ENCODE results near the gene IZUMO4.

Gene IZUMO4

GRCh38 chr19:2132191-2132590 is 35.5 kb downstream of the IZUMO4 start:
- ATAC-seq = no peak
- TF ChIP-seq RARB (CRISPR knock-in tag; IDR thresholded peaks at IDR 0.05) (no peak), PPARA (CRISPR knock-in tag; IDR thresholded peaks at IDR 0.05; ENCODE audit: borderline replicate concordance) (no peak), PATZ1 (CRISPR knock-in tag; IDR thresholded peaks at IDR 0.05; ENCODE audit: borderline replicate concordance) (no peak), BACH2 (CRISPR knock-in tag; IDR thresholded peaks at IDR 0.05; ENCODE audit: borderline replicate concordance) (no peak), TSHZ2 (CRISPR knock-in tag; IDR thresholded peaks at IDR 0.05) (no peak), CSRNP3 (CRISPR knock-in tag; IDR thresholded peaks at IDR 0.05) (no peak), ZFP30 (CRISPR knock-in tag; IDR thresholded peaks at IDR 0.05) (no peak), POU6F1 (CRISPR knock-in tag; IDR thresholded peaks at IDR 0.05; ENCODE audit: borderline replicate concordance, low read depth) (no peak), ARNTL (CRISPR knock-in tag; IDR thresholded peaks at IDR 0.05; ENCODE audit: borderline replicate concordance, low read depth) (no peak)

GRCh38 chr19:2132731-2133490 is 36.2 kb downstream of the IZUMO4 start:
- ATAC-seq = no peak
- TF ChIP-seq TCF4 (CRISPR knock-in tag; IDR thresholded peaks at IDR 0.05; ENCODE audit: borderline replicate concordance) (no peak), RARB (CRISPR knock-in tag; IDR thresholded peaks at IDR 0.05) (no peak)

GRCh38 chr19:2135474-2136402 is 39.0 kb downstream of the IZUMO4 start:
- ATAC-seq = no peak
- no peak for TF ChIP-seq ZNF8 (CRISPR knock-in tag; IDR thresholded peaks at IDR 0.05)
- TF ChIP-seq BACH2 (CRISPR knock-in tag; IDR thresholded peaks at IDR 0.05; ENCODE audit: borderline replicate concordance) = no peak
- no peak for TF ChIP-seq OSR1 (CRISPR knock-in tag; IDR thresholded peaks at IDR 0.05)
- TF ChIP-seq PPARA (CRISPR knock-in tag; IDR thresholded peaks at IDR 0.05; ENCODE audit: borderline replicate concordance) = no peak
- TF ChIP-seq RARB (CRISPR knock-in tag; IDR thresholded peaks at IDR 0.05) = no peak

- TF ChIP-seq ZFP30 (CRISPR knock-in tag; IDR thresholded peaks at IDR 0.05) (no peak), ISL1 (CRISPR knock-in tag; IDR thresholded peaks at IDR 0.05) (no peak), PATZ1 (CRISPR knock-in tag; IDR thresholded peaks at IDR 0.05; ENCODE audit: borderline replicate concordance) (no peak), ZNF70 (CRISPR knock-in tag; IDR thresholded peaks at IDR 0.05) (no peak), TSHZ2 (CRISPR knock-in tag; IDR thresholded peaks at IDR 0.05) (no peak)
- ATAC-seq = no peak
These were observed 40.1 kb downstream of the IZUMO4 start for GRCh38 chr19:2136796-2137195.

Measured in SK-N-SH treated with all-trans-retinoic acid at 6 μM for 48 hours (cell line).